NK-92 (cell line): Measurements from ENCODE around the gene ARFIP1.

Experiments
- DNase-seq: peaks from one replicate; lab custom pipeline; 2025; ENCODE audit not compliant: unreplicated experiment; lab: John Stamatoyannopoulos, UW

Gene ARFIP1

DNA sequence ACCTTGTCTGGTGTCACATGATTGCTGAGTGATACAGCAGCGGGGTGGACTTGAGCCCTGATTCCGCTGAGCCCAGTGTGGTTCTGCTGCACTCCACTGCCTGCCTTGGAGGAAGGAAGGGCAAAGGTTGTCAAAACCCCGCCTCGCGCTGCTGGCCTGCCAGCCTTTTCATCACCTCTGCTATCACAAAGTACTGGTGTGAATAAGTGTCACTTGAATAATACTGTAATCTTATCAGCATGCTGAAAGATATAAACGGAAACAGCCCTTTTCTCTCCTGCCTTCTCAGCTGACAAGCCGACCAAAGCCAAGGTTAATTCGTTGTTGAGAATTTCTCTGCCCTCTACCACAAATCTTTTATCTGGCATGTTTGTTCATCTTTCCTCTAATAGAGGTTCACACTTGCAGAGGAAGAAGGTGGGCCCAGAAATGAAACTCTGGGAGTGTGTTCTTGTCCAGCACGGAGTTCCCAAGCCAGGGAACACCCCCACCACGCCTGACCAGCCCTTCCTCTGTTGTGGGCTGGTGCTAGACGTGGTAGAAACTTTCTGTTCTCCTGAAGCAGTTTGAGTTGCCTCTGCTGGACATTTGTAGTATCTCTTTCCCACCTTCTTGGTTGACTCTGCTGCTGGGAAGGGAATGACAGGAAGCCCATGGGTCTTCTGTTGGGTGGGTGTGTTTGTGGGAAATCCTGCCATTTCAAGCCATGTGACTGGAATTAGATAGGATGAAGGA lies 177.8 kb downstream of the ARFIP1 start:
- DNase-seq, result no peak

DNA sequence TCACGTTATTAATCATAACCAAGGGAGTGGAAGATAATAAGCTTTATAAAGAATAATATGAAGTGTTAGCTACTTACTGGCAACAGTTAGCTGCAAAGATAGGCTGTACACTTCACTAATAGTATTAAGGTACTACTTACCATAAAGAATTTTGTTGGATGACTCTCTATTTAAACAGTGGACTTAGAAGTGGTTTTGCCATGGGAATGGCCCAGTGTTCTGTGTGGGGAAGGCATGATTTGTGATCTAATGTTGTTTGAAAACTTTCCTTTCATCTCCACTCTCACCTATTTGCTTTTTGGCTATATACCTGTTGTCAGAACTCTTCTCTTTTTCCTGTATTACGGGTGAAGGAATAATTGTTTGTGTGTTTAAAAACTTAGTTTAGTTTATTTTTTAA lies 179.3 kb downstream of the ARFIP1 start:
- DNase-seq, result no peak

DNA sequence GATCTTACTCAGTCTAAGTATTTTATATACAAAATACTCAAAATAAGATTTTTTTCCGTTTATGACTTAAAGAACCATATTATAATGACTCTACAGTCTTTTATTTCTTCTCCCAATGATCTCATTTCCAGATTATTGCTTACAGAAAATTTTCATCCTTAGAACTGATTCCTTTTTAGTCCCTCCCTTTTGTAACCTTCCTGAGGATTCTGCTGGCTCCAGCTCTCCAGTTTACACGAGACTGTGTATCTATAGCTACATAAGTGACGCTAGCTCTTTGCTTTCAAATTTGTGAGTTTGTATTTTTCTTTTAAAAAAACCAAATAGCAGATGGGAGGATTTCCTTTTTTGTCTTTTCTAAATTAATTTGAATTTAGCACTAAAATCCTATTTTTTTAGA lies 180.3 kb downstream of the ARFIP1 start:
- no peak for DNase-seq

DNA sequence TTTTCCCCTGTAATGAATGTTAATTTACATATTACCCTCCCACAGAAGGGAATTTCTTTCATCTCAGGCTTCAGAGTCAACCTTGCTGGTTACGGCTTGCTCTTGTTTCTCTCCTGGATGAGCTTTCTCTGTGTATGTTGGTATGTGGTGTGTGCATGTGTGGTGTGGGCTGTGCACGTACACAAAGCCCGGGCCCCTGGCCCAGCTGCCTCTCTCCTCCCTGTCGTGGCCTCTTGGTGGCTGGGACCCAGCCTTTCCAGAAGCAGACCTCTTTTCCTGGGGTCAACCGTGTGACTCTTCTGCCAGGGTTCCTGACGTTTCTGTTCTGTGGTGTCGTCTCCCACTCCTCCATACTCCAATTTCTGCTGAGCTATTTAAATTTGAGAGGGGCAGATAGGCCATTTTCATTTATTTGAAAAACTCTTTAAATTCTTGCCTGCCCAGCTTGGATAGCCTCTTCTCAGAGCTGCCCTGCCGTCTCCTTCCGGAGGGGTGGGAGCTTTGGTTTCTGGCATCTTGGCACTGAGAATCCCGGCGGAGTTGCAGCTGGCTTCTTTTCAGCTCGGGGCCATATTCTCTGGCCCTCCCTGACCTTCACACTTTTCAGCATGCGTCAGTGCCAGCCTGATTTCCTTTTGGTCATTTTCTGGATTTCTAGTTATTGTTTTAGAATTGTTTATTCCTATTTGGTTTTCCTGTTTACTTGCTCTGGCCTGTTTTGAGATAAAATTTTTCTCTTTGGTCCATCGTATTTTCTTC lies 181.4 kb downstream of the ARFIP1 start:
- no peak for DNase-seq

DNA sequence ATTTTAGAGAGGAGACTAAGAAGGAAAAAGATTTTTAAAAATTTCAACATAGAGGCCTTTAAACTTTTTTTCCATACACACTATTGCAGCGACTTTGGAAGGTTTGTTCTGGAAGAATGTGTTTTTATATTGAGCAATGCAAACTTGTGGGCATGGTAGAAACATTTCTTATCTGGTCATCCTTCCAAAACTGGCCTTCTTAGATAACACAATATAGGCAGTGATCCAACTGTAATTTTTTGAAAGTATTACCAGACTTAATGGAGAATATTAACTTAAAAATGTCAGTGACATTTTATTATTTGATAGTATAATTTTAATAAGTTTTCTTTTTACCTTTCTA lies 182.0 kb downstream of the ARFIP1 start:
- no peak for DNase-seq
